Right kidney (tissue), 1 donor: ENCODE data around the gene OGDH.

ENCODE experiments used
- DNase-seq: peaks from one replicate; pipeline ENCODE4 v3.0.0-alpha.2; 2016

The OGDH gene

GRCh38 chr7:44738876-44739665, 132.6 kb downstream of the OGDH start:
- DNase-seq = no peak

GRCh38 chr7:44740055-44740454, 133.6 kb downstream of the OGDH start:
- no peak for DNase-seq

GRCh38 chr7:44743750-44744149, 137.3 kb downstream of the OGDH start:
- DNase-seq = no peak

- peak; percentile 89 for DNase-seq
Measured at GRCh38 chr7:44748045-44748947, 141.9 kb downstream of the OGDH start, which contains the start of gene ZMIZ2. TSS of gene ZMIZ2 (plus strand) at chr7:44748847. CDS start at chr7:44756250, 7,403 bp downstream.

GRCh38 chr7:44748948-44749731, 142.7 kb downstream of the OGDH start:
- DNase-seq = peak; percentile 69

- DNase-seq = no peak
Measured at GRCh38 chr7:44749992-44750391, 143.6 kb downstream of the OGDH start.

- DNase-seq = no peak
Measured at GRCh38 chr7:44750424-44750823, 144.0 kb downstream of the OGDH start.

- DNase-seq = no peak
Measured at GRCh38 chr7:44750921-44751571, 144.6 kb downstream of the OGDH start.

- no peak for DNase-seq
Measured at GRCh38 chr7:44752822-44753221, 146.4 kb downstream of the OGDH start.

- no peak for DNase-seq
Measured at GRCh38 chr7:44754802-44755697, 148.6 kb downstream of the OGDH start.

- DNase-seq = no peak
Measured at GRCh38 chr7:44755698-44756627, 149.5 kb downstream of the OGDH start.

GRCh38 chr7:44756904-44757303, 150.5 kb downstream of the OGDH start:
- no peak for DNase-seq

- DNase-seq = no peak
Measured at GRCh38 chr7:44757311-44757710, 150.9 kb downstream of the OGDH start.

- no peak for DNase-seq
Measured at GRCh38 chr7:44757739-44758138, 151.3 kb downstream of the OGDH start.
